ENCODE measurements around the gene CUL2. TPM values are rescaled to one million over a fixed set of nuclear protein-coding genes. Genes with fewer than 3 reads are reported as not detected.

CUL2 gene
- total and polyA plus RNA-seq, 7 donors, result 26.2 to 65.6 (median 47.0) TPM

- H3K4me1 ChIP-seq, result no peaks in the 10 kb centered on the region
- H3K9me3 ChIP-seq, result no peaks in the 10 kb centered on the region
- DNase-seq (no peak), ATAC-seq (no peak)
- 83 to 94% (median 93%) methylated on average over 3 of the region's 3 CpGs for WGBS, 3 donors
- intact Hi-C loops (cut with DNase I), result loop anchor here in 1 of 2 donors (10.0 kb wide), 1 partner anchor 216 kb away; no protein-coding TSS in a partner anchor
- no peak for TF ChIP-seq CTCF (IDR thresholded peaks at IDR 0.05)
- no peak overlapping the region for H3K27ac ChIP-seq
- H3K4me3 ChIP-seq, result no peak overlapping the region
- no peaks in the 10 kb centered on the region for H3K36me3 ChIP-seq (ENCODE audit: insufficient read depth in 1 of 2, low read depth in 1 of 2)
- no peaks in the 10 kb centered on the region for H3K27me3 ChIP-seq (ENCODE audit: insufficient read depth in 3 of 3, low read length in 2 of 3)
These were observed 91.2 kb downstream of the CUL2 start for GRCh38 chr10:34998940-34999339.

GRCh38 chr10:34996843-34997242, 93.3 kb downstream of the CUL2 start:
- no peaks in the 10 kb centered on the region for H3K27me3 ChIP-seq (ENCODE audit: insufficient read depth in 3 of 3, low read length in 2 of 3)
- no peak overlapping the region for H3K27ac ChIP-seq
- no peak overlapping the region for H3K4me3 ChIP-seq
- no peaks in the 10 kb centered on the region for H3K36me3 ChIP-seq (ENCODE audit: insufficient read depth in 1 of 2, low read depth in 1 of 2)
- ATAC-seq (peak in 1 of 4 donors; percentile 38), DNase-seq (peak in 1 of 2 donors; percentile 55)
- H3K4me1 ChIP-seq, result no peaks in the 10 kb centered on the region
- no peaks in the 10 kb centered on the region for H3K9me3 ChIP-seq
- no peak for TF ChIP-seq CTCF (IDR thresholded peaks at IDR 0.05)
- WGBS, 3 donors, result 68 to 73% (median 70%) methylated on average over 6 of the region's 6 CpGs
- intact Hi-C loops (cut with DNase I), result loop anchor here in 1 of 2 donors (10.0 kb wide), 1 partner anchor 218 kb away; no protein-coding TSS in a partner anchor

GRCh38 chr10:34995925-34996324, 94.2 kb downstream of the CUL2 start:
- ATAC-seq, result no peak
- Histone ChIP-seq H3K4me1 (no peaks in the 10 kb centered on the region), H3K9me3 (no peaks in the 10 kb centered on the region), H3K27me3 (ENCODE audit: insufficient read depth in 3 of 3, low read length in 2 of 3) (no peaks in the 10 kb centered on the region), H3K36me3 (ENCODE audit: insufficient read depth in 1 of 2, low read depth in 1 of 2) (no peaks in the 10 kb centered on the region), H3K4me3 (no peak overlapping the region), H3K27ac (no peak overlapping the region)
- DNase-seq, result no peak
- WGBS, 3 donors, result 39 to 44% (median 43%) methylated on average over 2 of the region's 2 CpGs
- intact Hi-C loops (cut with DNase I), result loop anchor here in 1 of 2 donors (10.0 kb wide), 1 partner anchor 219 kb away; no protein-coding TSS in a partner anchor
- no peak for TF ChIP-seq CTCF (IDR thresholded peaks at IDR 0.05)

GRCh38 chr10:34994565-34995142, 95.5 kb downstream of the CUL2 start:
- Histone ChIP-seq H3K27me3 (ENCODE audit: insufficient read depth in 3 of 3, low read length in 2 of 3) (no peaks in the 10 kb centered on the region), H3K36me3 (ENCODE audit: insufficient read depth in 1 of 2, low read depth in 1 of 2) (no peaks in the 10 kb centered on the region), H3K4me1 (no peaks in the 10 kb centered on the region), H3K9me3 (no peaks in the 10 kb centered on the region), H3K4me3 (no peak overlapping the region), H3K27ac (no peak overlapping the region)
- no peak for DNase-seq
- intact Hi-C loops (cut with DNase I), result loop anchor here in 1 of 2 donors (10.0 kb wide), 1 partner anchor 220 kb away; no protein-coding TSS in a partner anchor
- ATAC-seq, result peak; percentile 24 to 58 (median 46)
- WGBS, 3 donors, result 28 to 37% (median 33%) methylated on average over 7 of the region's 7 CpGs
- TF ChIP-seq CTCF (IDR thresholded peaks at IDR 0.05), result peak; percentile 52

All from psoas muscle (tissue), 8 donors.